Transverse colon (tissue), 4 donors: ENCODE results near the gene ZNF341. TPM values are rescaled to one million over a fixed set of nuclear protein-coding genes. Genes with fewer than 3 reads are reported as not detected.

Experiments
- DNase-seq: peaks from one replicate; pipeline ENCODE4 v3.0.0-alpha.2; 2019
- H3K27ac ChIP-seq, 4 donors: fragments of 200-600 bp; sonication (generic); 2 replicates each; pipeline ENCODE4 v1.5.1; 2016 to 2018; ENCODE audit warnings: inconsistent platforms in 4 of 4
- H3K27me3 ChIP-seq: fragments of 200-600 bp; sonication (generic); 2 replicates; pipeline ENCODE4 v1.5.1; 2017; ENCODE audit warnings: inconsistent platforms
- H3K36me3 ChIP-seq, 4 donors: fragments of 200-600 bp; sonication (generic); 2 replicates each; pipeline ENCODE4 v1.5.1; 2017 to 2019; ENCODE audit warnings: inconsistent platforms in 4 of 4
- H3K4me1 ChIP-seq, 4 donors: fragments of 200-600 bp; sonication (generic); 2 replicates each; pipeline ENCODE4 v1.5.1; 2017 to 2020; ENCODE audit warnings: inconsistent platforms in 4 of 4
- H3K4me3 ChIP-seq, 4 donors: fragments of 200-600 bp; sonication (generic); 1 replicate in 1 of 4; 2 replicates in 3 of 4; pipeline versions ENCODE4 v1.5.1 to v1.6.1; 2017 to 2019; ENCODE audit warnings: inconsistent platforms in 4 of 4
- H3K9me3 ChIP-seq, 2 donors: fragments of 200-600 bp; sonication (generic); 2 replicates each; pipeline ENCODE4 v1.5.1; 2017 to 2019; ENCODE audit warnings: inconsistent platforms in 2 of 2
- EP300 ChIP-seq: sonication (generic); formaldehyde crosslinking; IDR thresholded peaks from one replicate; pipeline ENCODE4 v1.6.1; 2017; ENCODE audit warnings: antibody characterized with exemption, low read depth
- POLR2A ChIP-seq: fragments of 450-650 bp; IDR thresholded peaks from one replicate; pipeline ENCODE4 v1.6.1; 2016; ENCODE audit warnings: antibody characterized with exemption, mild to moderate bottlenecking, moderate library complexity
- POLR2AphosphoS5 ChIP-seq, 3 donors: sonication (generic); formaldehyde crosslinking; IDR thresholded peaks; one replicate each; pipeline ENCODE4 v1.6.1; 2016; ENCODE audit warnings: antibody characterized with exemption in 3 of 3
- WGBS, 2 donors: methylation state at CpG; one replicate each; pipeline ENCODE4 v1.1.5; 2018; ENCODE audit warnings: low coverage in 1 of 2; 5-methylcytosine and 5-hydroxymethylcytosine counted together
- in situ Hi-C, 4 donors: fragments of 200-750 bp; cut with MboI; loops; one replicate each; pipeline versions ENCODE4 v1.15.0 to v1.15.1; 2017; ENCODE audit warnings: low sequenced_read_pairs in 3 of 4, low pct_ligation_motif_present in 1 of 4, low pct_unique_long_range_greater_than_20kb in 1 of 4
- intact Hi-C: fragments of 100-400 bp; cut with DNase I; formaldehyde crosslinking; loops from one replicate; pipeline ENCODE4 v1.15.1; 2023; ENCODE audit warnings: low total_unique reads
- total RNA-seq, 4 donors: library from RNA; depleted of rRNA; stranded (reverse); fragments of >200 nt; gene quantifications; one replicate each; pipeline ENCODE4 v1.1.0, GENCODE V29; 2016
- TF ChIP-seq, protein P1 (sequence below), 5 experiments: fragments of 200-600 bp in 3 of 5; fragments of 450-650 bp in 2 of 5; sonication (generic) in 3 of 5; IDR thresholded peaks; 1 replicate in 2 of 5; 2 replicates in 3 of 5; pipeline ENCODE4 v1.5.1; 2016 to 2017; ENCODE audit warnings: antibody characterized with exemption in 5 of 5, inconsistent platforms in 3 of 5, mild to moderate bottlenecking in 2 of 5, moderate library complexity in 1 of 5

The ZNF341 gene
- total RNA-seq, 4 donors from 2014 or later, result 3.8 to 7.2 (median 7.1) TPM

DNA sequence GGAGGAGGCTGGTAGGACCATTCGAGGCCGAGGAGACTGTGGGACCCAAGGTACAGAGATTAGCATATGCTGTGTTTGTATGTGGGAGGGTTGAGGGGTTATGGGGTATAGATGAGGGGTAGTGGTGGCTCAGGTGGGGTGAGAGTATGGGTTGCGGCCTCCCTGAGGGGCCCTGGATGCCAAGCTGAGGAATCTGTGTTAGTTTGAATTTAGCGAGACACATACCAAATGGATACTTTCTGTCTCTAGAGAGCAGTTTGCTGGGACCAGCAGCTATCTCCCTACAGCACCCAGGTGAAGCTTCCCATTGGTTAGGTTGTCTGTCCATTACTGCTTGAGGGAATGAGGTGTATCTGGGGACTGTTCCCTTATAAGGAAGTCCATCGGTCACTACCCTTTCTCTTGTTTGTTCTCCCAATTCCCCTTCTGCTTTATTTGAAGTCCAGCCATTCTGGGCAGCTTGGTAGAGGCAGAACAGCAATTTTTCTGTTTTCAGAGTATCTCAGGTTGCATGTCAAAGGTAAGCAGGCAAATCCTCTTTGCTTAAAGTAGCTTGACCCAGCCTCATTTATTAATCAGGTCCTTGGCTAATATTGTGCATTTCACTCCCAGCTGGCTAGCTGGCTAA, 94.6 kb downstream of the ZNF341 start:
- Histone ChIP-seq H3K4me1 (peaks cover 75 to 90% (median 77%) of the 10 kb centered on the region in 4 donors), H3K9me3 (no peaks in the 10 kb centered on the region), H3K4me3 (no peak overlapping the region), H3K27me3 (no peaks in the 10 kb centered on the region), H3K27ac (peak overlapping the region; percentile 74 to 81 (median 79)), H3K36me3 (no peaks in the 10 kb centered on the region)
- TF ChIP-seq POLR2AphosphoS5 (IDR thresholded peaks at IDR 0.05), result no peak
- no peak for TF ChIP-seq EP300
- TF ChIP-seq POLR2A, result no peak
- TF ChIP-seq, protein P1, sequence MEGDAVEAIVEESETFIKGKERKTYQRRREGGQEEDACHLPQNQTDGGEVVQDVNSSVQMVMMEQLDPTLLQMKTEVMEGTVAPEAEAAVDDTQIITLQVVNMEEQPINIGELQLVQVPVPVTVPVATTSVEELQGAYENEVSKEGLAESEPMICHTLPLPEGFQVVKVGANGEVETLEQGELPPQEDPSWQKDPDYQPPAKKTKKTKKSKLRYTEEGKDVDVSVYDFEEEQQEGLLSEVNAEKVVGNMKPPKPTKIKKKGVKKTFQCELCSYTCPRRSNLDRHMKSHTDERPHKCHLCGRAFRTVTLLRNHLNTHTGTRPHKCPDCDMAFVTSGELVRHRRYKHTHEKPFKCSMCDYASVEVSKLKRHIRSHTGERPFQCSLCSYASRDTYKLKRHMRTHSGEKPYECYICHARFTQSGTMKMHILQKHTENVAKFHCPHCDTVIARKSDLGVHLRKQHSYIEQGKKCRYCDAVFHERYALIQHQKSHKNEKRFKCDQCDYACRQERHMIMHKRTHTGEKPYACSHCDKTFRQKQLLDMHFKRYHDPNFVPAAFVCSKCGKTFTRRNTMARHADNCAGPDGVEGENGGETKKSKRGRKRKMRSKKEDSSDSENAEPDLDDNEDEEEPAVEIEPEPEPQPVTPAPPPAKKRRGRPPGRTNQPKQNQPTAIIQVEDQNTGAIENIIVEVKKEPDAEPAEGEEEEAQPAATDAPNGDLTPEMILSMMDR (IDR thresholded peaks at IDR 0.05), result no peak
- WGBS, 2 donors, result 74 to 80% methylated on average over 2 to 5 of the region's 5 CpGs
- intact Hi-C loops, result no loop called here
- no peak for DNase-seq
- in situ Hi-C loops, result no loop called here

GRCh38 chr20:33827109-33827508, 95.3 kb downstream of the ZNF341 start:
- H3K27ac ChIP-seq, result peak overlapping the region; percentile 74 to 81 (median 79)
- intact Hi-C loops, result no loop called here

GRCh38 chr20:33827634-33828325, 96.0 kb downstream of the ZNF341 start:
- no peak for DNase-seq
- 77% methylated on average over 4 of the region's 4 CpGs; no CpG with 5 or more reads in 1 of the 2 donors for WGBS, 2 donors
- in situ Hi-C loops, result no loop called here
- H3K27me3 ChIP-seq, result no peaks in the 10 kb centered on the region
- H3K4me3 ChIP-seq, result no peak overlapping the region
- TF ChIP-seq POLR2AphosphoS5 (IDR thresholded peaks at IDR 0.05), result no peak
- TF ChIP-seq, protein P1 (IDR thresholded peaks at IDR 0.05), result no peak
- no peak for TF ChIP-seq POLR2A
- no peak for TF ChIP-seq EP300
- H3K36me3 ChIP-seq, result no peaks in the 10 kb centered on the region
- peaks cover 82 to 99% (median 88%) of the 10 kb centered on the region in 4 donors for H3K4me1 ChIP-seq
- no peaks in the 10 kb centered on the region for H3K9me3 ChIP-seq
- intact Hi-C loops, result no loop called here
- peak overlapping the region; percentile 77 to 81 (median 79) for H3K27ac ChIP-seq

More at GRCh38 chr20:33827109-33827508, 95.3 kb downstream of the ZNF341 start:
- no peak for DNase-seq
- in situ Hi-C loops, result no loop called here
- 0 to 63% methylated on average over 1 to 2 of the region's 2 CpGs for WGBS, 2 donors
- Histone ChIP-seq H3K36me3 (no peaks in the 10 kb centered on the region), H3K4me3 (no peak overlapping the region), H3K27me3 (no peaks in the 10 kb centered on the region), H3K9me3 (no peaks in the 10 kb centered on the region), H3K4me1 (peaks cover 81 to 93% (median 83%) of the 10 kb centered on the region in 4 donors)
- TF ChIP-seq EP300, result no peak
- TF ChIP-seq POLR2A, result no peak
- TF ChIP-seq, protein P1 (IDR thresholded peaks at IDR 0.05), result no peak
- no peak for TF ChIP-seq POLR2AphosphoS5 (IDR thresholded peaks at IDR 0.05)

GRCh38 chr20:33828326-33828844, 96.6 kb downstream of the ZNF341 start:
- no peaks in the 10 kb centered on the region for H3K27me3 ChIP-seq
- H3K4me1 ChIP-seq, result peaks cover 88 to 99% (median 94%) of the 10 kb centered on the region in 4 donors
- no peaks in the 10 kb centered on the region for H3K9me3 ChIP-seq
- H3K27ac ChIP-seq, result peak overlapping the region; percentile 77 to 81 (median 79)
- in situ Hi-C loops (no loop called here), intact Hi-C loops (no loop called here)
- DNase-seq, result no peak
- H3K36me3 ChIP-seq, result no peaks in the 10 kb centered on the region
- no peak overlapping the region for H3K4me3 ChIP-seq
- TF ChIP-seq EP300 (no peak), POLR2A (no peak)
- TF ChIP-seq, protein P1 (IDR thresholded peaks at IDR 0.05), result no peak
- WGBS, 2 donors, result 47 to 62% methylated on average over 9 of the region's 9 CpGs
